OCI-LY1 (cell line): ENCODE results near the gene PRG3.
"Not testable (repeated sequence)": the region's sequence is repeated elsewhere in the genome, so short reads cannot be mapped to it uniquely, and the experiment has no call there.

Experiments used
- CTCF ChIP-seq: fragments of 200-600 bp; sonication (generic), shearing (Covaris generic); IDR thresholded peaks from 2 replicates; pipeline ENCODE4 v1.5.1; 2017; ENCODE audit warnings: mild to moderate bottlenecking, antibody characterized with exemption, low read length, moderate library complexity, mixed read lengths
- EZH2 ChIP-seq: fragments of 200-600 bp; sonication (generic), shearing (Covaris generic); IDR thresholded peaks from 2 replicates; pipeline ENCODE4 v1.8.0; 2017; ENCODE audit warnings: borderline replicate concordance, mixed run types, mild to moderate bottlenecking, antibody characterized with exemption, low read length, moderate library complexity, mixed read lengths

GRCh38 chr11:57361420-57361819 is 19.5 kb downstream of the PRG3 start:
- not testable (repeated sequence) for TF ChIP-seq CTCF, EZH2
